Neural cell (in vitro differentiated cells): Measurements from ENCODE around the gene CCDC196. TPM values are rescaled to one million over a fixed set of nuclear protein-coding genes. Genes with fewer than 3 reads are reported as not detected.
"Not testable (repeated sequence)": the region's sequence is repeated elsewhere in the genome, so short reads cannot be mapped to it uniquely, and the experiment has no call there.

Experiments
- H2AFZ ChIP-seq: fragments of 200-600, 300-800 bp; sonication (generic), shearing (Covaris generic); 2 replicates; pipeline ENCODE4 v1.6.0; 2014; ENCODE audit warnings: low read depth, mild to moderate bottlenecking, antibody characterized with exemption, low read length, moderate library complexity
- H3F3A ChIP-seq: fragments of 200-600 bp; shearing (Covaris generic); 2 replicates; pipeline ENCODE4 v1.6.1; 2016; ENCODE audit warnings: mild to moderate bottlenecking, moderate library complexity, mixed read lengths, antibody characterized with exemption, low read length; ENCODE audit not compliant: insufficient read depth, poor library complexity, severe bottlenecking
- H3K27ac ChIP-seq: fragments of 200-600, 300-800 bp; sonication (generic), shearing (Covaris generic); 2 replicates; pipeline ENCODE4 v1.5.1; 2014; ENCODE audit warnings: mild to moderate bottlenecking, low read length, moderate library complexity
- H3K27me3 ChIP-seq: fragments of 300-800, 200-600 bp; sonication (generic), shearing (Covaris generic); 2 replicates; pipeline ENCODE4 v1.6.0; 2014; ENCODE audit warnings: mild to moderate bottlenecking, low read depth, low read length, moderate library complexity; ENCODE audit not compliant: insufficient read depth
- H3K36me3 ChIP-seq: fragments of 300-800, 200-600 bp; sonication (generic), shearing (Covaris generic); 2 replicates; pipeline ENCODE4 v1.5.1; 2014; ENCODE audit warnings: mild to moderate bottlenecking, antibody characterized with exemption, low read length, moderate library complexity; ENCODE audit not compliant: insufficient read depth
- H3K4me2 ChIP-seq: fragments of 300-800, 200-600 bp; sonication (generic), shearing (Covaris generic); 2 replicates; pipeline ENCODE4 v1.6.0; 2014; ENCODE audit warnings: mild to moderate bottlenecking, low read length
- H3K4me3 ChIP-seq: fragments of 300-800, 200-600 bp; sonication (generic), shearing (Covaris generic); 2 replicates; pipeline ENCODE4 v1.5.1; 2014; ENCODE audit warnings: mild to moderate bottlenecking, low read length, moderate library complexity
- H3K79me2 ChIP-seq: fragments of 200-600 bp; shearing (Covaris generic); replicated peaks from 2 replicates; pipeline ENCODE4 v1.6.0; 2014; ENCODE audit warnings: mild to moderate bottlenecking, low read length, moderate library complexity; ENCODE audit not compliant: insufficient read depth
- H3K9ac ChIP-seq: fragments of 300-800, 200-600 bp; sonication (generic), shearing (Covaris generic); 2 replicates; pipeline ENCODE4 v1.6.1; 2016; ENCODE audit warnings: mild to moderate bottlenecking, low read length, mixed read lengths
- H3K9me2 ChIP-seq: fragments of 200-600 bp; shearing (Covaris generic); 2 replicates; pipeline ENCODE4 v1.6.1; 2016; ENCODE audit warnings: mild to moderate bottlenecking, low read length, mixed read lengths; ENCODE audit not compliant: insufficient read depth
- H3K9me3 ChIP-seq: fragments of 200-600, 300-800 bp; sonication (generic), shearing (Covaris generic); 2 replicates; pipeline ENCODE4 v1.6.1; 2016; ENCODE audit warnings: mild to moderate bottlenecking, mixed run types, low read length, moderate library complexity, mixed read lengths
- H4K20me1 ChIP-seq: fragments of 200-600 bp; shearing (Covaris generic); 2 replicates; pipeline ENCODE4 v1.6.1; 2016; ENCODE audit warnings: mild to moderate bottlenecking, mixed run types; ENCODE audit not compliant: insufficient read depth
- CTCF ChIP-seq: fragments of 450-650 bp; IDR thresholded peaks from 2 replicates; pipeline ENCODE4 v1.5.1; 2014; ENCODE audit warnings: antibody characterized with exemption, mild to moderate bottlenecking, moderate library complexity; ENCODE audit not compliant: poor library complexity, severe bottlenecking
- EP300 ChIP-seq: fragments of 450-650 bp; conservative IDR thresholded peaks from 2 replicates; pipeline ENCODE4 v1.6.1; 2014; ENCODE audit warnings: antibody characterized with exemption, mild to moderate bottlenecking, moderate library complexity; ENCODE audit not compliant: poor library complexity, severe bottlenecking
- EZH2 ChIP-seq: fragments of 200-600, 300-800 bp; shearing (Covaris generic), sonication (generic); IDR thresholded peaks from 2 replicates; pipeline ENCODE4 v1.6.1; 2014; ENCODE audit warnings: antibody characterized with exemption, low read length, borderline replicate concordance, mild to moderate bottlenecking; ENCODE audit not compliant: insufficient read depth, poor library complexity, severe bottlenecking
- MXI1 ChIP-seq: fragments of 450-650 bp; conservative IDR thresholded peaks from 2 replicates; pipeline ENCODE4 v1.6.1; 2014; ENCODE audit warnings: antibody characterized with exemption, mild to moderate bottlenecking; ENCODE audit not compliant: poor library complexity, severe bottlenecking
- POLR2AphosphoS5 ChIP-seq: IDR thresholded peaks from 2 replicates; pipeline ENCODE4 v1.6.1; 2012
- RAD21 ChIP-seq: fragments of 450-650 bp; conservative IDR thresholded peaks from 2 replicates; pipeline ENCODE4 v1.6.1; 2014; ENCODE audit warnings: antibody characterized with exemption, mild to moderate bottlenecking, moderate library complexity
- REST ChIP-seq: IDR thresholded peaks from 2 replicates; pipeline ENCODE4 v1.6.1; 2012; ENCODE audit warnings: borderline replicate concordance
- SMC3 ChIP-seq: fragments of 450-650 bp; conservative IDR thresholded peaks from 2 replicates; pipeline ENCODE4 v1.6.1; 2014; ENCODE audit warnings: antibody characterized with exemption, mild to moderate bottlenecking, moderate library complexity; ENCODE audit not compliant: poor library complexity
- TAF1 ChIP-seq: IDR thresholded peaks from 2 replicates; pipeline ENCODE4 v1.6.1; 2012; ENCODE audit warnings: low read depth
- polyA plus RNA-seq: library from polyadenylated mRNA; depleted of rRNA; stranded (reverse); fragments of >200 nt; gene quantifications from 2 replicates; pipeline ENCODE4 v1.2.3, GENCODE V29; 2014

Gene CCDC196
- polyA plus RNA-seq, 1 donor from 2014 or later, result not detected

GRCh38 chr14:66498311-66498710, 12.1 kb downstream of the CCDC196 start:
- Histone ChIP-seq H3K27me3 (no peaks in the 10 kb centered on the region), H3K27ac (no peak overlapping the region), H3F3A (no peaks in the 10 kb centered on the region), H3K79me2 (no peaks in the 10 kb centered on the region), H3K9me3 (no peaks in the 10 kb centered on the region), H3K9ac (no peak overlapping the region), H3K4me2 (no peak overlapping the region), H3K4me3 (no peak overlapping the region), H4K20me1 (no peaks in the 10 kb centered on the region), H3K9me2 (no peaks in the 10 kb centered on the region), H2AFZ (no peak overlapping the region), H3K36me3 (no peaks in the 10 kb centered on the region)
- TF ChIP-seq REST (no peak), EZH2 (no peak), CTCF (no peak), MXI1 (no peak)

GRCh38 chr14:66501592-66501991, 15.4 kb downstream of the CCDC196 start:
- H2AFZ ChIP-seq, result no peak overlapping the region
- TF ChIP-seq POLR2AphosphoS5 (no peak), REST (no peak), TAF1 (no peak), EZH2 (no peak), CTCF (no peak), EP300 (no peak), MXI1 (no peak), RAD21 (no peak), SMC3 (no peak)
- H3K9me2 ChIP-seq, result no peaks in the 10 kb centered on the region
- no peak overlapping the region for H3K9ac ChIP-seq
- no peaks in the 10 kb centered on the region for H3K79me2 ChIP-seq
- H3K4me3 ChIP-seq, result no peak overlapping the region
- no peaks in the 10 kb centered on the region for H3K36me3 ChIP-seq
- H3K27ac ChIP-seq, result no peak overlapping the region
- H3F3A ChIP-seq, result no peaks in the 10 kb centered on the region
- H3K9me3 ChIP-seq, result no peaks in the 10 kb centered on the region
- no peaks in the 10 kb centered on the region for H3K27me3 ChIP-seq
- no peaks in the 10 kb centered on the region for H4K20me1 ChIP-seq
- no peak overlapping the region for H3K4me2 ChIP-seq

- H3K27ac ChIP-seq, H3K9ac ChIP-seq, H3K4me3 ChIP-seq, H3K79me2 ChIP-seq, H3F3A ChIP-seq, H3K9me2 ChIP-seq, H3K27me3 ChIP-seq, H3K9me3 ChIP-seq, H2AFZ ChIP-seq, H3K4me2 ChIP-seq, H3K36me3 ChIP-seq, H4K20me1 ChIP-seq: not testable (repeated sequence)
Measured at GRCh38 chr14:66502836-66503235, 16.7 kb downstream of the CCDC196 start.
